GM18870 (cell line): ENCODE results near the gene DCBLD2.
A peak's percentile ranks its signal among the peaks of the same experiment; 100 is the strongest.
"Not testable (repeated sequence)": the region's sequence is repeated elsewhere in the genome, so short reads cannot be mapped to it uniquely, and the experiment has no call there.

Experiments used
- ATAC-seq: cut with Tn5 transposase; IDR thresholded peaks from one replicate; pipeline ENCODE4 v1.9.1; 2021; ENCODE audit warnings: moderate library complexity; ENCODE audit not compliant: unreplicated experiment

Gene DCBLD2

DNA sequence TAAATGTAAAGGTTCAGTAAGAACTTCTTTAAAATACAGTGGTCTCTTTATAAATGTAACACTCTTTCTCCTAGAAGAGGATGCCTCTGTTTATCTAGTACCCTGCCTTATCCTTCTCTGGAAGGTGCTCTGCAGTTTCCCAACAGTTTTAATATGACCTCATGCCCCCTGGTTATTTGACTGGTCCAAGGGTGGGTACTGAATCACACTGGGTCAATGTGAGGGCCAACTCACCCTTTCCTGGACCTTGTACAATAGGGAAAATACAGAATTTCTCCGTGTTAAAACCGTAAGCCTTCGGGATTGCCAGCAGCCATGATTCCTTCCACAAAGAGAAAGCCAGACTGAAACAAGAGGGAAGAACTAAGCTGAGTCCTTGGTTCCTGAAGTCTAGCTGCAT, 9.2 kb downstream of the DCBLD2 start:
- ATAC-seq = no peak

DNA sequence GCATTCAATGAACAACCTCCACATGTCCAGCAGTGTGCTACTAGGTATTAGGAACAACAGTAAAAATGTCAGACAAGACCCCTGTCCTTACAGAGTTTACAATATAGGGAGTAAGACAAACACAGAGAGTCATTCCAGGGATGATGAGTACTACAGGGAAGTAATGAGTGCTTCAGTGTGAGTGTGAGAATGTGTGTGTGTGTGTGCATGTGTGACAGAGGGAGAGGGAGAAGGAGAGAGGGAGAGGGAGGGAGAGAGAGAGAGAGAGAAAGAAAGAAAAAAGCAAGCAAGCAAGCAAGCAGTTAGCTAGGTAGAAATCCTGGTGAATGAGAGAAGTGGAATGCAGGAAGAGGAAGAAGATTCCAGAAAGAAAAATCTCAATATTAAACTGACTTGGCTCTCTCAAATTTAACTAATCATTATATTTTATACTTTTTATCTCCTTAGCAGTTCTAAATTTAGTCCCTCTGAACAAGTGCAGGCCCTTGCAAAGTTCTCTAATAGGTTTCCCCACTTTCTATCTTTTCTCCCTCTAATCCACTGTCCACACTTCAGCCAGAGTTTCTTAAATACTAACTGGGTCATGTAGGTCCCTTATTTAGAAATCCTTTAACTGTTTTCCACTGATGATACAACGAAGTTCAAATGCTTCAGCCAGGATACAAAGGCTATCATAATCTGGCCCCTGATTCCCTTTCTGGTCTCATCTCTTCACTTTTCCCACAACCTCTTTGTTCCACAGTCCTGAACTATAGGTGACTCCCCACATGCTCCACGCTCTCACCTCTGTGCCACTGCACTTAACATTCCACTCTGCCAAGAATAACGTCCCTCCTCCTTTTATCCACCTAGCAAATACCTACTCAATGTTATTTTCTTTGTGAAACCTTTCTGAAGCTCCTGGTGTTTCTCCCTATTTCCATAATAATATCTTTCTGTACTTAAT, 10.3 kb downstream of the DCBLD2 start:
- no peak for ATAC-seq

DNA sequence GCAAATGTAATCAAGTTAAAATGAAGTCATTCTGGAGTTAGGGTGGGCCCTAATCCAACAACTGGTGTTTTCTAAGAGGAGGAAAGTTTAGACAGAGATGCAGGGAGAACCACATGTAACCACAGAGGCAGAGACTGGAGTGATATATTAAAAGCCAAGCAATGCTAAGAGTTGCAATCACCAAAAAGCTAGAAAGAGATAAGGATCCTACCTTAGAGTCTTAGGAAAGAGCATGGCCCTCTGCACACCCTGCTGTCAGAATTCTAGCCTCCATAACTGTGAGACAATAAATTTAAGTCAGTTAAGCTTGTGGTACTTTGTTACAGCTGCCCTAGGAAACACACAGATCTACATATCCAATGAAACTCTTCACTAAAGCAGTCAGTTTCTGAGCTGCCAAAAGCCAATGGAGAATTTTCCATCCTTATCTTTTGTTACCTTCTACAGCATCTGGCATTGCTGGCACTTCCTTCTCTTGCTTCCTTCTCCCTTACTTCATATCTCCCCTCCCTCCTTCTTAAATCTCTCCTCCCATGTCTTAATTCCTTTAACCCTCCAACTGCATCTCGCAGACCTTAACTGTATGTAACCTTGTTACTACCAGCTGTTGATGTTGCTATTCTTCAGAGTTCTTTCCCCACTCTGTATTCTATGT, 11.2 kb downstream of the DCBLD2 start:
- no peak for ATAC-seq

DNA sequence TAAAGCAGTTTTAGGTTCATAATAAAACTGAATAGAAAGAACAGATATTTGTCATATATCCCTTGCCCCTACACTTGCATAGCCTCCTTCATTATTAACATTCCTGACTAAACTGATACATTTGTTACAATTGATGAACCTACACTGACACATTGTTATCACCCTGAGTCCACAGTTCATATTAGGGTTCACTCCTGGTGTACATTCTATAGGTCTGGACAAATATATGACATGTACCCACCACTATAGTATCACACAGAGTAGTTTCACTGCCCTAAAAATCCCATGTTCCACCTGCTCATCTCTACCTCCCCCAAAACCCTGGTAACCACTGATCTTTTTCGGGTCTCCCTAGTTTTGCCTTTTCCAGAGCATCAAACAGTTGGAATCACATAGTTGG, 13.8 kb downstream of the DCBLD2 start:
- ATAC-seq = no peak

DNA sequence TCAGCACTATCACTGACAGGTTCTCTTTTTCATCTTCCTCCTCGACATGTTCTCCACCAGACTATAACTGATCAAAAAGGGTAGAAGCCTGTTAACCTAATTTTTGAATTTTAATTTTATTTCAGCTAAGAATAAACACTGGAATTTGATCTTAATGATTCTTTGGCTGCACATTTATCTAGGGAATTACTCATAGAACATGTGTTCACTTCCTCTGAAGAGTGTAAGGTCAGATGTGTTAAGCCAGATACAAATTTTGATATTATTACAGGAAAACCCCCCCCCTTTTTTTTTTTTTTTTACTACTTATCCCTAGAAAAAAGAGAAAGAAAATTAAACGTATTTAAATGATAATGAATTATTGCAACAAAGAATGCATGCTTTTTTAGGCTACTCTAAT, 15.0 kb downstream of the DCBLD2 start:
- ATAC-seq = no peak

DNA sequence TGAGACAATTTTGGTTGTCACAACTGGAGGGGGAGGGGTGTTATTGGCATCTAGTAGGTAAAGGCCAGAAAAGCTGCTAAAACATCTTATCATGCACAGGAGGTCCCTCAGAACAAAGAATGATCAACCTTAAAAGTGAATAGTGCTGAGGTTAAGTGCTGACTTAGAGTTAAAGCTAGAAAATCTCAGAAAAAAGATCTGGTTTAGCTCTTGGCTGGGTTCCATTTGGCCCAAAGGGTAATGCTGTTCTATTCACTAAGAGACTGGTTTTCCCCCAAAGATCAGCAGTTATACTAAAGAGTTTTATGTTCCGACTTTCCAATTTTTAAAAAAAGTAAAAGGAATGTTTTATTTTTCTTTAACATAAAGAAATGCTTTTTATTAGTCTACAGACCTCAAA, 15.6 kb downstream of the DCBLD2 start:
- ATAC-seq = no peak

DNA sequence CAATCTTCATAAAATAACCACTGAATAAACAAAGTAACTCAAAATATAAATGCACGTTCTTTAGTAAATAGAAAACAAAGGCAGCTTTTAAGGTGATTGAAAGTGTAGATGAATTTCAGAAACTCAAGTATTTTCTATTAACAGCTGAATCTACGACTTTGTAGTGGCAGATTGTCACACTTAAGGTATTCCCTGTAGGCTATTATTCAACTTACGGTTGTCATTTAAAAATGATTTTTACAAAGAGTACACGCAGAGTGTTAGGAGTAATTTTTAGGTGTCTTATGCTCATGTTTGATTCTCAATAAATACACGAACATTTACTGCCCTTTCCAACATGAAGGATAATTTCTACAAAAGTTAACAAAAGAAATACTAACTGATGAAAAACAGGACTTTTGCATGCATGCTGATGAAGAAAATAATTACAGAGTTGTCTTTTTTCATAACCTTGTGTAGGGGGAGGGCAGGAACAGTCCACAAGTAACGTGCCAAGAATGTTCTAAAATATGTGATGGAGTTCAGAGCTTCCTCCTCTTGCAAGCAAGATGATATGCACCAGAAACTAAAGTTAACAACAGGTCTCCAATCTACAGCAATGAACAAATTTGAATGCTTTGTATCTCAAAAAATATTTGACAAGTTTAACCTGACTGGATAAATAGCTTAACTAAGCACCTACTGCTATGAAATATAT, 16.7 kb downstream of the DCBLD2 start:
- ATAC-seq = no peak

DNA sequence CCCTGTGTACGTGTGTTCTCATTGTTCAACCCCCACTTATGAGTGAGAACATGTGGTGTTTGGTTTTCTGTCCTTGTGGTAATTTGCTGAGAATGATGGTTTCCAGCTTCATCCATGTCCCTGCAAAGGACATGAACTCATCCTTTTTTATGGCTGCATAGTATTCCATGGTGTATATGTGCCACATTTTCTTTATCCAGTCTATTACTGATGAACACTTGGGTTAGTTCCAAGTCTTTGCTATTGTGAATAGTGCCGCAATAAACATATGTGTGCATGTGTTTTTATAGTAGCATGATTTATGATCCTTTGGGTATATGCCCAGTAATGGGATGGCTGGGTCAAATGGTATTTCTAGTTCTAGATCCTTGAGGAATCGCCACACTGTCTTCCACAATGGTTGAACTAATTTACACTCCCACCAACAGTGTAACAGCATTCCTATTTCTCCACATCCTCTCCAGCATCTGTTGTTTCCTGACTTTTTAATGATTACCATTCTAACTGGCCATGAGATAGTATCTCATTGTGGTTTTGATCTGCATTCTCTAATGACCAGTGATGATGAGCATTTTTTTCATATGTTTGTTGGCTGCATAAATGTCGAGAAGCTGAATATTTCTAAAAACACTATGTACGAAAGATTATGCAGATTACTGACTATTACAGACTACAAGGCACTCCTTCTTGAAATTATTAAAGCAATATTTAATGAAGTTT, 18.7 kb downstream of the DCBLD2 start:
- not testable (repeated sequence) for ATAC-seq

DNA sequence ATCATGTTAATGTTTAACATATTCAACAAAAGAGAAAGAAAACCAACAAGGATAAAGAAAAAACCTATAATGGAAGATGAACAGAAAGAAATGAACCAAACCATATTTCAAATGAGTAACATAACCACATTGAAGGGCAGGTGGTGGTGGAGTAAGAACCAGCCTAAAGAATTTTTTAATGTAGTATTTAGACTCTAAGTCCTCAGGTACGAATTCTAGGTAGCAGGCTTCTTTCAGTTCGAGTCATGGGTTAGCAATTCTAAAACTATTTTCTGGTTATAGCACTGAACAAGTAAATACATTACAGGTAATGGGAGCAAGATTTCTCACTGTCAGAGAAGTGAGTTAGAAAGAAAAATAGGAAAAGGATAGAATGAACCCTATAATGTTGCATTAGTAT, 24.4 kb downstream of the DCBLD2 start:
- peak; percentile 66 for ATAC-seq

DNA sequence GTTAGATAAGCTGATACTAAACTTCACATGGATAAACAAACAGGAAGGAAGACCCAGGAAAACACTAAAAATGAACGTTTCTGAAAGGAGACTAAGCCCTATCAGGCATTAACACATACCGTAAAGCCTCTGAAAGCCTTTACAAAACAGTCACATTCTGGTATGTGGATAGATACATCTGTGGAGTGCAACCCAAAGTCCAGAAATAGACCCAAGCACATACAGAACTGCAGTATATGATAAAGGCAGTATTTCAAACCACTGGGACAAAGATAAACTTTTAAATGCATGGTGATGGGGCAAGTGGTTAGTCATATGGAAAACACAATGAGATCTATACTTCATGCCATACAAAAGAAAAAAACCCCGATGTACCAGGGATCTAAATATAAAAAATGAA, 26.0 kb downstream of the DCBLD2 start:
- ATAC-seq = no peak

DNA sequence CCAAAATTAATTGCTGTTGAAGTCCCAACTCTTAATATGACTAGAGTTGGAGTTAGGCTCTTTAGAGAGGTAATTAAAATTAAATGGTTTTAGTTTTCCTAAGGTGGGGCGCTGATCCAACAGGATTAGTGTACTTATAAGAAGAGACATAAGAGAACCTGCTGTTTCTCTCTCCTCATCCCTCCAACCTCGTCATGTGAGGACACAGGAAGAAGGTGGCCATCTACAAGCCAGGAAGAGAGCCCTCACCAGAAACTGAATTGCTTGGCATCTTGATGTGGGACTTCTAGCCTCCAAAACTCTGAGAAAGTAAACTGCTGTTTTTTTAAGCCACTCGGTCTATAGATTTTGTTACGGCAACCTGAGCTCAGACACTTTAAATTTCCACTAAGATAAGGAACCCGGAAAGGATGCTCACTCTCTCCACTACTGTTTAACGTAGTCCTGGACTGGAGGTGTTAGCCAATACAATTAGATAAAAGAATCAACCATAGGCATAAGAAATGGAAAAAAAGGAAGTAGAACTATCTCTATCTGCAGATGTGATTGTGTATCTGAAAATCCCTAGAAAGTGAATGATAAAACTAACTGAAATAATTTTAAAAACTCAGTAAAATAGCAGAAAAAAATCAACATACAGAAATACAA, 26.8 kb downstream of the DCBLD2 start:
- ATAC-seq = no peak

DNA sequence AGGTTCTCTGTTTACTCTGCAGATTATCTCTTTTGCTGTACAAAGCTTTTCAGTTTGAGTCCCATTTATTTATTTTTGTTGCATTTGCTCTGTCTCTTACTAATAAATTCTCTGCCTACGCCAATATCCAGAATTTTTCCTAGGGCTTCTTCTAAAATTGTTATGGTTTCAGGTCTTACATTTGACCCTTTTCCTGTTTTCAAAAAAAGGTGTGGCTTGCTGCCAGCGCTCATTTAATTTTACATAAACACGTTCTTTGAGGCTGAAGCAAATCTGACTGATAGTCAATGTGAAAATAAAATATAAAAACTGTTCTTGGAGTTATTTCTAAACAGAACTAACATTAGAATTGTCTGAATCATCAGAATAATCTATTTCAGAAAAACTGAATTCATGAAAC, 32.1 kb downstream of the DCBLD2 start:
- ATAC-seq = no peak

DNA sequence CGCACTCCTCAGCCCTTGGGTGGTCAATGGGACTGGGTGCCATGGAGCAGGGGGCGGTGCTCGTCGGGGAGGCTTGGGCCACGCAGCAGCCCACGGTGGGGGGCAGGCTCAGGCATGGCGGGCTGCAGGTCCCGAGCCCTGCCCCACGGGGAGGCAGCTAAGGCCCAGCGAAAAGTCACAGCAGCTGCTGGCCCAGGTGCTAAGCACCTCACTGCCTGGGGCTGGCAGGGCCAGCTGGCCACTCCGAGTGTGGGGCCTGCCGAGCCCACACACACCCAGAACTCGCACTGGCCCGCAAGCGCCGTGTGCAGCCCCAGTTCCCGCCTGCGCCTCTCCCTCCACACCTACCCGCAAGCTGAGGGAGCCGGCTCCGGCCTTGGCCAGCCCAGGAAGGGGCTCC, 43.5 kb downstream of the DCBLD2 start:
- ATAC-seq = not testable (repeated sequence)

DNA sequence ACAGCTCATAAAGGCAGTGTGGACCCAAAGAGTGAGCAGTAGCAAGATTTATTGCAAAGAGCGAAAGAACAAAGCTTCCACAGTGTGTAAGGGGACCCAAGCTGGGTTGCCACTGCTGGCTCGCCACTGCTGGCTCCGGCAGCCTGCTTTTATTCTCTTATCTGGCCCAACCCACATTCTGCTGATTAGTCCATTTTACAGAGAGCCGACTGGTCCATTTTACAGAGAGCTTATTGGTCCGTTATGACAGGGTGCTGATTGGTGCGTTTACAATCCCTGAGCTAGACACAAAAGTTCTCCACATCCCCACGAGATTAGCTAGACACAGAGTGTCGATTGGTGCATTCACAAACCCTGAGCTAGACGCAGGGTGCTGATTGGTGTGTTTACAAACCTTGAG, 44.2 kb downstream of the DCBLD2 start:
- ATAC-seq = not testable (repeated sequence)

DNA sequence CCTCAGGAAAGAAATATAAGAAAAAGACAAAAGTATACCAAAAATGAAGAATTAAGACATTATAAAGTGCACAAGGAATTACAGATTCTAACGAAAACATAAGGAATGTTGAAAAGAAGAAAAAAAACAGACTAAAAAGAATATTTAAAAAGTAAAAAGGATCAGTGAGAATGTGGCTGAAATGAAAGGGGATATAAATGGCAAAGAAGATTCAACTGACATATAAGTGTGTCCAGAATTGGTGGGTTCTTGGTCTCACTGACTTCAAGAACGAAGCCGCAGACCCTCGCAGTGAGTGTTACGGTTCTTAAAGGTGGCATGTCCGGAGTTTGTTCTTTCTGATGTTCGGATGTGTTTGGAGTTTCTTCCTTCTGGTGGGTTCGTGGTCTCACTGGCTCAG, 44.8 kb downstream of the DCBLD2 start:
- ATAC-seq = no peak

DNA sequence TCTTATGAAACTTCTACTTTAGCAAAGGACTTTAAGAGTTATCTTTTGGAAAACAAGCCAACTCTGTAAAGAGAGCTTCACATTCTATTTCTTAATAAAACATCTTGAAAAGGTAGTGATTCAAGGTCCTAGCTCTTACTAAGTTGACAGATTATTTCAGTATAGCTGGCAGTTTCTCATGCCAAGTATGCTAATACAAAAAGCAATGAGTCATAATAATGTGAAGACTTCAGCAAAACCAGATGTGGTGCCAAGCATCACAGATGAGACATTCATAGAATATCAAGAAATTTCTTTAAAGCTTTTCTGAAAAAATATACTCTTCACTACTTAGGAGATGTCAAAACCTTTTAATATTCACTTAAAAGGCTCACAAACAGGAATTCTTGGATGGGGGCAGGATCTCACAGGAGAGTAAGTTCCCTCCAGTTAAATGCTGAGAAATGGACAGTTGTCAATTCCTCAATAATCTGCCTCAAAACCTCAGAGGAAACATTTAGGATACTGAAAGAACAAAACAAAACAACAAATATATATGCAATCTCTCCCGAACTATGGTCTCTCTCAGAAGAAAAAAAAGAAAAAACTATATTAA, 45.6 kb downstream of the DCBLD2 start:
- no peak for ATAC-seq

DNA sequence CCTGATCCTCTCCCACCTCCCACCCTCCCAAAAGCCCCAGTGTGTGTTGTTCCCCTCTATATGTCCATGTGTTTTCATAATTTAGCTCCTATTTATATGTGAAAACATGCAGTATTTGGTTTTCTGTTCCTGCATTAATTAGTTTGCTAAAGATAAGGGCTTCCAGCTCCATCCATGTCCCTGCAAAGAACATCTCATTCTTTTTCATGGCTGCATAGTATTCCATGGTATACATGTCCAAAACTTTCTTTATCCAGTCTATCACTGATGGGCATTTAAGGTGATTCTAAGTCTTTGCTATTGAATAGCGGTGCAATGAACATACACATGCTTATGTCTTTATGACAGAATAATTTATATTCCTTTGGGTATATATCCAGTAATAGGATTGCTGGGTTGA, 53.4 kb downstream of the DCBLD2 start:
- ATAC-seq = no peak

DNA sequence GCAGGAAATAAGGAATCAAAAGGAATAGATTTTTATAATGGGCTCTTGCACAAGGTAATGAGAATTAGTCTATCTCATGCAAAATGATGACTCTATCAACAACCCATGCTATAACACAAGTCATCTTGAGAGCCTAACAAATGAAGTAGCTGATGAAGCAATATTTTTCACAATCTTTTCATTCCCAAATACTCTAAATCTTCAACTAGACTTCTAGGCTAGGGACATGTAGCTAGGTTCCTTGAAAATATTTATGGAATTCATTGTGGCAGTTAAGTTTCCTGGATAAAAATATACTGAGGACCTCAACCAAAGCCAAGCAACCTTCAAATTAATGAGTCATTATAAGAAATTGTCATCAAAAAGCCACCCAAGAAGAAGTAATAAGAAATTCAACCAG, 55.4 kb downstream of the DCBLD2 start:
- ATAC-seq = no peak

DNA sequence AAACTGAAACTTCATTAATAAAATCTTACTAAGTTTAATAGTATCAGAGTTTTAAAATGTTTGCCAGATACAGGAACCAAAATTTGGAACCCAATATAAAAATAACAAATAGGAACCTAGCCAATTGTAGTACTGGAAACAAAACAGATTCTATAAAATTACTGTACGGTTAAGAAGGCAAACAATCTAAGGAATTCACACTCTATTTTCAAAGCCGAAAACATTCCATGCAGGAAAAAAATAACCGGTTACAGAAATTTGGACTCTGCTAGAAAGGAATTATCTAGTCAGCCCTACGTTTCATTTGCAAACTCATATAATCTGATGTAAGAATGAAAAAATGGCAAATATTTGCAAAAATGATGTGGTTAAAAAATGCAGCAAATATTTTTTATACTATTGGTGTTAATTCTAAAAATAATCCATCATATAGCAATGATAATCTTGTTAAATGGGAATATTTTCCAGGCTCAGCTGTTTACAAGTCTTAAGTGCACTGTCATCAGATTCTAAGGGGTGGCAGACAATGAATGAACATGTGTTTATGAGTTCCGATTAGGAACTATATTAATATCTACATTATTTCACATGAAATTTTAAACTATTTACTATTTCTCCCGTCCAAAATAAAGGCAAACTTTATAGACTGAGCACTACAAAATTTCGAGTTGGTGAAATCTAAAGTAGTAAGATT, 58.1 kb downstream of the DCBLD2 start:
- ATAC-seq = no peak

DNA sequence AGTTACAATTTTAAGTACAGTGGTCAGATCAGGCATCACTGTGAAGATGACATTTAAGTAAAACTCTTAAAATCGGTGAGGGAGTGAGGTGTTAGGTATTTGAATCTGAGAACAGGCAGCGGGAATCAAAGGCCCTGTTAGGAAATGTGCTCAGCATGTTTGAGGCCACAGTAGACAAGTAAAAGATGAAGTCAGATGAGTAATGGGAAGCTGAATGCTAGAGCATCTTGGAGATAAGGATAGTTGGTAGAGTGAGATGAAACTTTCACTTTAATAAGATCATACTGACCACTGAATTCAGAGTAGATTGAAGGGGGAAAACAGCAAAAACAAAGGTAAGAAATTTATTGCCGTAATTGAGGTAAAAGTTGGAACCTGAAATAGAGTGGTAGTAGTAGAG, 61.6 kb downstream of the DCBLD2 start:
- ATAC-seq = no peak
